HepG2 (cell line): ENCODE measurements around the gene FCHO2. TPM values are rescaled to one million over a fixed set of nuclear protein-coding genes. Genes with fewer than 3 reads are reported as not detected.
A peak's percentile ranks its signal among the peaks of the same experiment; 100 is the strongest.

ENCODE experiments used
- AHR ChIP-seq: IDR thresholded peaks from 2 replicates; pipeline ENCODE4 v1.6.1; 2018; ENCODE audit warnings: missing genetic modification reagents, missing compliant biosample characterization
- ARNTL ChIP-seq: sonication (generic); formaldehyde crosslinking; IDR thresholded peaks from 2 replicates; pipeline ENCODE4 v1.4.0; 2020; ENCODE audit warnings: mild to moderate bottlenecking, missing genetic modification reagents
- FOXJ3 ChIP-seq: sonication (generic); formaldehyde crosslinking; IDR thresholded peaks from 2 replicates; pipeline ENCODE4 v1.4.0; 2020; ENCODE audit warnings: missing genetic modification reagents, mild to moderate bottlenecking, borderline replicate concordance
- GMEB1 ChIP-seq: sonication (generic); formaldehyde crosslinking; IDR thresholded peaks from 2 replicates; pipeline ENCODE4 v1.5.1; 2020; ENCODE audit warnings: missing genetic modification reagents, mild to moderate bottlenecking, borderline replicate concordance
- PHF5A ChIP-seq: IDR thresholded peaks from one replicate; pipeline ENCODE4 v1.6.1; 2018; ENCODE audit warnings: low read depth, missing genetic modification reagents; ENCODE audit not compliant: unreplicated experiment
- PRDM10 ChIP-seq: sonication (generic); formaldehyde crosslinking; IDR thresholded peaks from 2 replicates; pipeline ENCODE4 v1.4.0; 2020; ENCODE audit warnings: low read depth, missing genetic modification reagents
- RELA ChIP-seq: sonication (generic); formaldehyde crosslinking; IDR thresholded peaks from 2 replicates; pipeline ENCODE4 v1.4.0; 2020; ENCODE audit warnings: missing genetic modification reagents
- RNF219 ChIP-seq: sonication (generic); formaldehyde crosslinking; IDR thresholded peaks from 2 replicates; pipeline ENCODE4 v1.5.0; 2020; ENCODE audit warnings: mild to moderate bottlenecking, missing genetic modification reagents
- SOX13 ChIP-seq, 3 experiments: fragments of 450-650 bp in 1 of 3; sonication (generic) in 1 of 3; formaldehyde crosslinking in 1 of 3; IDR thresholded peaks in 2 of 3; conservative IDR thresholded peaks in 1 of 3; 2 replicates each; pipeline versions ENCODE4 v1.5.0 to v1.6.1; 2016 to 2020; ENCODE audit warnings: antibody characterized with exemption in 1 of 3, mild to moderate bottlenecking in 1 of 3, missing compliant biosample characterization in 1 of 3, missing genetic modification reagents in 1 of 3, moderate library complexity in 1 of 3
- ZBTB38 ChIP-seq: sonication (generic); formaldehyde crosslinking; IDR thresholded peaks from 2 replicates; pipeline ENCODE4 v1.5.1; 2020; ENCODE audit warnings: mild to moderate bottlenecking, missing genetic modification reagents
- ZNF274 ChIP-seq: sonication (generic); formaldehyde crosslinking; IDR thresholded peaks from 2 replicates; pipeline ENCODE4 v1.5.1; 2020; ENCODE audit warnings: mild to moderate bottlenecking, missing genetic modification reagents
- ZNF562 ChIP-seq: sonication (generic); formaldehyde crosslinking; IDR thresholded peaks from 2 replicates; pipeline ENCODE4 v1.8.0; 2022; ENCODE audit warnings: missing genetic modification reagents, borderline replicate concordance
- ZNF563 ChIP-seq: sonication (generic); formaldehyde crosslinking; IDR thresholded peaks from 2 replicates; pipeline ENCODE4 v1.8.0; 2022; ENCODE audit warnings: mild to moderate bottlenecking, moderate library complexity, missing genetic modification reagents
- ZNF639 ChIP-seq: conservative IDR thresholded peaks from 2 replicates; pipeline ENCODE4 v1.6.1; 2018; ENCODE audit warnings: missing genetic modification reagents
- ZNF737 ChIP-seq: sonication (generic); formaldehyde crosslinking; IDR thresholded peaks from 2 replicates; pipeline ENCODE4 v1.5.0; 2020; ENCODE audit warnings: missing genetic modification reagents, mild to moderate bottlenecking, borderline replicate concordance
- ZNF746 ChIP-seq: sonication (generic); formaldehyde crosslinking; IDR thresholded peaks from 2 replicates; pipeline ENCODE4 v1.8.0; 2022; ENCODE audit warnings: mild to moderate bottlenecking, missing genetic modification reagents
- ZNF788 ChIP-seq: sonication (generic); formaldehyde crosslinking; IDR thresholded peaks from 2 replicates; pipeline ENCODE4 v1.5.0; 2020; ENCODE audit warnings: mild to moderate bottlenecking, missing genetic modification reagents, borderline replicate concordance
- polyA plus RNA-seq, 8 experiments: library from polyadenylated mRNA; depleted of rRNA in 3 of 8; stranded (reverse) in 7 of 8; unstranded in 1 of 8; fragments of >200 nt; fragmentation: Illumina TruSeq in 4 of 8; extraction: Trizol in 4 of 8; gene quantifications; 2 replicates each; pipeline versions ENCODE4 v1.2.1 to v1.2.3, GENCODE V29; 2011 to 2016; ENCODE audit warnings: low read depth in 4 of 8, missing spikeins in 1 of 8, mixed read lengths in 1 of 8; ENCODE audit not compliant: insufficient read depth in 1 of 8
- total RNA-seq, 5 experiments: library from RNA; depleted of rRNA; stranded (reverse); fragments of >200 nt; fragmentation: Illumina TruSeq; extraction: Trizol; gene quantifications; 2 replicates each; pipeline ENCODE4 v1.2.3, GENCODE V29; 2016; ENCODE audit warnings: low read depth in 1 of 5
- TF ChIP-seq, protein P1 (sequence below): sonication (generic); formaldehyde crosslinking; IDR thresholded peaks from 2 replicates; pipeline ENCODE4 v1.4.0; 2020; ENCODE audit warnings: missing genetic modification reagents, borderline replicate concordance

The FCHO2 gene
- total and polyA plus RNA-seq, 2 of the 13 experiments (the other 11 are each of a cell fraction or from before 2014, with no cell fraction given) = 11.6 to 17.3 TPM

- TF ChIP-seq ZNF639 (CRISPR knock-in tag) = peak; percentile 97
- TF ChIP-seq FOXJ3 (CRISPR knock-in tag) = no peak
- no peak for TF ChIP-seq ZNF562
- TF ChIP-seq RELA (CRISPR knock-in tag) = peak; percentile 64; the same call in 1 of the 2 replicates
- no peak; the same call in 1 of the 2 replicates for TF ChIP-seq ZNF788 (CRISPR knock-in tag)
- TF ChIP-seq AHR = peak; percentile 73; the same call in 1 of the 2 replicates
- TF ChIP-seq, protein P1, sequence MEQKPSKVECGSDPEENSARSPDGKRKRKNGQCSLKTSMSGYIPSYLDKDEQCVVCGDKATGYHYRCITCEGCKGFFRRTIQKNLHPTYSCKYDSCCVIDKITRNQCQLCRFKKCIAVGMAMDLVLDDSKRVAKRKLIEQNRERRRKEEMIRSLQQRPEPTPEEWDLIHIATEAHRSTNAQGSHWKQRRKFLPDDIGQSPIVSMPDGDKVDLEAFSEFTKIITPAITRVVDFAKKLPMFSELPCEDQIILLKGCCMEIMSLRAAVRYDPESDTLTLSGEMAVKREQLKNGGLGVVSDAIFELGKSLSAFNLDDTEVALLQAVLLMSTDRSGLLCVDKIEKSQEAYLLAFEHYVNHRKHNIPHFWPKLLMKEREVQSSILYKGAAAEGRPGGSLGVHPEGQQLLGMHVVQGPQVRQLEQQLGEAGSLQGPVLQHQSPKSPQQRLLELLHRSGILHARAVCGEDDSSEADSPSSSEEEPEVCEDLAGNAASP (CRISPR knock-in tag) = peak; percentile 32; the same call in 1 of the 2 replicates
- peak; percentile 77 for TF ChIP-seq ZNF274 (CRISPR knock-in tag)
- no peak for TF ChIP-seq SOX13 (IDR thresholded peaks at IDR 0.05)
- peak in 1 of 2 experiments; percentile 63; a peak in 2 of 4 replicates for TF ChIP-seq SOX13 (CRISPR knock-in tag; conservative IDR thresholded peaks at IDR 0.05 in 1 of 2, IDR thresholded peaks at IDR 0.05 in 1 of 2)
- TF ChIP-seq ZBTB38 = peak; percentile 56
- no peak for TF ChIP-seq PRDM10 (CRISPR knock-in tag)
- peak; percentile 54; the same call in 1 of the 2 replicates for TF ChIP-seq ZNF563 (CRISPR knock-in tag)
- peak; percentile 68; the same call in 1 of the 2 replicates for TF ChIP-seq GMEB1
- no peak for TF ChIP-seq ZNF737 (CRISPR knock-in tag)
- no peak for TF ChIP-seq PHF5A (CRISPR knock-in tag)
- no peak for TF ChIP-seq ARNTL (CRISPR knock-in tag)
- TF ChIP-seq ZNF746 (CRISPR knock-in tag) = peak; percentile 59; the same call in 1 of the 2 replicates
- no peak for TF ChIP-seq RNF219 (CRISPR knock-in tag)
These were observed at the start of gene FCHO2 (continued) for GRCh38 chr5:72955768-72956323.
